HG03565 (cell line): ENCODE measurements around the gene ZCWPW1.
A peak's percentile ranks its signal among the peaks of the same experiment; 100 is the strongest.
"Not testable (repeated sequence)": the region's sequence is repeated elsewhere in the genome, so short reads cannot be mapped to it uniquely, and the experiment has no call there.

Experiments
- ATAC-seq: cut with Tn5 transposase; IDR thresholded peaks from one replicate; pipeline ENCODE4 v1.9.1; 2021; ENCODE audit warnings: mild to moderate bottlenecking, moderate library complexity; ENCODE audit not compliant: unreplicated experiment

Gene ZCWPW1

GRCh38 chr7:100380196-100380595 is 48.3 kb downstream of the ZCWPW1 start:
- no peak for ATAC-seq

DNA sequence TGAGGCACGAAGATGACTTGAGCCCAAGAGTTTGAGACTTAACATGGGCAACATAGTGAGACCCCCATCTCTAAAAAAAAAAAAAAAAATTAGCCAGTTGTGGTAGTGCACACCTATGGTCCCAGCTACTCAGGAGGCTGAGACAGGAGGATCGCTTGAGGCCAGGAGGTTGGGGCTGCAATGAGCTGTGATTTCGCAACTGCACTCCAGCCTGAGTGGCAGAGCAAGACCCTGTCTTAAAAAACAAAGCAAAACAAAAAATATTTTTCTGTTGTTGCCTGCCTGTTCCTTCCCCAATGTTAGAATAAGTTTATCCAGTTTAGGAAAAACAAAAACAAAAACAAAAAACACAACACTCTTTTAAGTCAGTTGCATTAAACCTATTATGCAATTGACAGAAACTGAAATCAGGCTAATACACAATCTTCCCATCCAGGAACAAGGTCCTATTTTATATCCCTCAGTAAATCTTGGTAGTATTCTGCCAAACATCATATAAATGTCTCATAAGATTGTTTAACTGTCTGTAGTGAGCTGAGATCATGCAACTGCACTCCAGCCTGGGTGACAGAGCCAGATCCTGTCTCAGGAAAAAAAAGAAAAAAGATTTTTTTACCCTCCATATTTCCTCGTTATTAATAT is 50.3 kb downstream of the ZCWPW1 start:
- ATAC-seq, result no peak

- no peak for ATAC-seq
Observed at GRCh38 chr7:100376066-100376465, 52.4 kb downstream of the ZCWPW1 start.

- no peak for ATAC-seq
Observed at GRCh38 chr7:100374601-100375000, 53.9 kb downstream of the ZCWPW1 start.

GRCh38 chr7:100373870-100374598 is 54.5 kb downstream of the ZCWPW1 start:
- not testable (repeated sequence) for ATAC-seq

GRCh38 chr7:100373261-100373831 is 55.2 kb downstream of the ZCWPW1 start, which contains the start of gene PILRA:
Gene PILRA (plus strand): TSS chr7:100373487. CDS start chr7:100373657, 170 bp downstream.
- ATAC-seq, result no peak

DNA sequence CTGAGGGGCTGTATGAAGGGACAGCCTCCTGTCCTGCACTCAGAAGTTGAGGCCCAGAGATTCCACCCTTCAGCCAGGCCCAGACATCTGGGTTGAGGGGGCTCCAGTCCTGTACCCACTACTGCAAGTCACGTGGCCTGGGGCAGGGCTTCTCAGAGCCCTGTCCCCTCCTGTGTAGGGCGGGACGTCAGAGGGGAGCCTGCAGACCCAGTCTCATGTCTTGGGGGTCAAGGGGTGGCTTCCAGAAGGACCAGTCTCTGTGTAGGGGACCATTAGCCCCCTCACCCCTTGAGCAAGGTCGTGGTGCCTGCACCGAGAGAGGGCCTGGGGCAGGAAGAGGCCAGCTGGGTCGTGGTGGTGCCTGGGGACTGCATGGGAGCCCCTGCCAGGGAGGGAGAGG is 55.8 kb downstream of the ZCWPW1 start:
- no peak for ATAC-seq

DNA sequence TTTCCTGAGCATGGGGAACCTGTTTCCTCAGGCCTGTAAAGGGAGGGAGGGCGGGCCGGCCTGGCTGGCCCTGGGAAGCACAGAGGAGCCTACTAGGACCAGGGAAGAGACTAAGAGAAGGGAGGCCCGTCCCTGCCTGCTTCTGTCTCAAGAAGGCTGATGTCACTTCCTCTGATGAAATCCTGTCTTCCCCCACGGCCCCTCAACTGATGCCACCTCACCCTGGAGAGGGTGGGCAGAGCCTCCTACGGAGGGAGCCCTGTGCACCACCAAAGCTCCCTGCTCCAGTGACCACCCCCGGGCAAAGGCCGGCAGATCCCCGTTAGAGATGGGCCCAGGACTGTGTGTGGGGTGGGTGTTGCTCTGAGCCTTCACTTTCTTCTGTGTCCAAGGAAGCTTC is 56.2 kb downstream of the ZCWPW1 start:
- ATAC-seq, result no peak

- no peak for ATAC-seq
Observed at GRCh38 chr7:100371561-100372171, 56.8 kb downstream of the ZCWPW1 start.

DNA sequence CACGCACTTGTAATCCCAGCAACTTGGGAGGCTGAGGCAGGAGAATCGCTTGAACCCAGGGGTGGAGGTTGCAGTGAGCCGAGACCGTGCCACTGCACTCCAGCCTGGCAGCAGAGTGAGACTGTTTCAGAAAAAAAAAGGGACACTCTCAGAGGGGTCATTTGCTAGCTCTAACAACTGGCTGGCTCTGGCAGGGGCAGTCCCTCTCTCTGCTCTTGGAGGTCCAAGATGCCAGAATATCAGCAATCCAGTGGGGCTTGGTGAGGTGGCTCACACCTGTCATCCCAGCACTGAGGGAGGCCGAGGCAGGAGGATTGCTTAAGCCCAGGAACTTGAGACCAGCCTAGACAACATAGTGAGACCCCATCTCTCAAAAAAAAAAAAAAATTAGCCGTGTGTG is 57.8 kb downstream of the ZCWPW1 start:
- ATAC-seq, result no peak

- ATAC-seq, result no peak
Observed at GRCh38 chr7:100370303-100370702, 58.2 kb downstream of the ZCWPW1 start.

DNA sequence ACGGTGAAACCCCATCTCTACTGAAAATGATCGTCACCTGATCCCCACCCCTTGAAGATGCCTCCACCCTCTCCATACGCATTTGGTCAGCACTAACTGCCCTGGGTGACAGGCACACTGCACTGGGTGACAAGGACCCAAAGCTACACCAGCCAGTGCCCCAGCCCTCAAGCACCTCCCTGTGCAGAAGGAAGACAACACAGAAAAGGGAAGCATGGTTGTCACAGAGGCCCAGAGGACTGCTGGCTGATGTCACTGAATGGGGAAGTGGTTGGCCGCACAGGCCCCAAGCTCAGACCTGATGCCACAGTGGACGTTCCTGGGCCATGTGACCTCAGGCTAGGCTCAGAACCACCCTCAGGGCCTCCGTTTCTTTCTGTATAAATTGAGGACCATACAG is 59.4 kb downstream of the ZCWPW1 start:
- ATAC-seq, result peak; percentile 40

DNA sequence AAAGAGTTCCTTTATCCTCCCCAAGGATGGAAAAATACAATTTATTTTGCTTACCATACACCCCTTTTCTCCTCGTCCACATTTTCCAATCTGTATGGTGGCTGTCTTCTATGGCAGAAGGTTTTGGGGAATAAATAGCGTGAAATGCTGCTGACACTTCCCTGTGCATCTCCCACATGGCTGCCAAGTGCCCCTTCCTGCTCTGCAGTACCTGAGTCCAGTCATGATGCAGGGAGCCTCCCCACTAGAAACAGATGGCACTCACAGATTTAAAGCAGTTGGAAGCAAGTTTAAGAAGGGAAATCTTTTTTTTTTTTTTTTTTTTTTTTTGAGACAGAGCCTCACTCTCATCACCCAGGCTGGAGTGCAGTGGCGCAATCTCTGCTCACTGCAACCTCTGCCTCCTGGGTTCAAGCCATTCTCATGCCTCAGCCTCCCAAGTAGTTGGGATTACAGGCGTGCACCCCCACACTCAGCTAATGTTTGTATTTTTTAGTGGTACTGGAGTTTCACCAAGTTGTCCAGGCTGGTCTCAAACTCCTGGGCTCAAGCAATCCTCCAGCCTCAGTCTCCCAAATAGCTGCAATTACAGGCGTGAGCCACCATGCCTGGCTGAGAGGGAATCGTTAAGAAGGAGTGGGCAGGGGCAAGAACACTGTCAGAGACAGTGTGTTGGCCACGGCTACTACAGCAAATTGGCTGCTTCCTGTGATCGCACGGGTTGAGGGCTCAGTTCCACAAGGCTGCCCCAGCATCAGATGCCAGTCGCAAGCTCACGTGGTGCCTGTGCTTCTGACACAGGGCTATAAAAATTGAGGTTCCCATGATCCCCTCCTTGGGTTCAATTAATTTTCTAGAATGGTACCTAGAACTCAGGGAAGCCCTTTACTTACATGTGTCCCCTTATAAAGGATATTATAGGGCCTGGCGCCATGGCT is 60.6 kb downstream of the ZCWPW1 start:
- no peak for ATAC-seq

DNA sequence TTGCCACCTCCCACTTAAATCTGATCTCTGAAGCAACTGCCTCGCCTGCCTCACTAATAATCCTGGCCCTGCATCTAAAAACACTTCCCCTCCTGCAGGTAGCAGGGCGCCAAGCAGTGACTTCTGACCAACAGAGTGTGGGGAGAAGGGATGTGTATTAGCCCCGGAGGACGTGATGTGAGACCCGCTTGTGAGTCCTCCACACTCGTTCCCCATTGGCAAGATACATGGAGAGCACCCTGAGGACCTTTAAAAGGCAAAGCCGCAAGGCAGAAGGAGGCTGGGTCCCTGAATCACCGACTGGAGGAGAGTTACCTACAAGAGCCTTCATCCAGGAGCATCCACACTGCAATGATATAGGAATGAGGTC is 61.3 kb downstream of the ZCWPW1 start:
- ATAC-seq, result no peak

DNA sequence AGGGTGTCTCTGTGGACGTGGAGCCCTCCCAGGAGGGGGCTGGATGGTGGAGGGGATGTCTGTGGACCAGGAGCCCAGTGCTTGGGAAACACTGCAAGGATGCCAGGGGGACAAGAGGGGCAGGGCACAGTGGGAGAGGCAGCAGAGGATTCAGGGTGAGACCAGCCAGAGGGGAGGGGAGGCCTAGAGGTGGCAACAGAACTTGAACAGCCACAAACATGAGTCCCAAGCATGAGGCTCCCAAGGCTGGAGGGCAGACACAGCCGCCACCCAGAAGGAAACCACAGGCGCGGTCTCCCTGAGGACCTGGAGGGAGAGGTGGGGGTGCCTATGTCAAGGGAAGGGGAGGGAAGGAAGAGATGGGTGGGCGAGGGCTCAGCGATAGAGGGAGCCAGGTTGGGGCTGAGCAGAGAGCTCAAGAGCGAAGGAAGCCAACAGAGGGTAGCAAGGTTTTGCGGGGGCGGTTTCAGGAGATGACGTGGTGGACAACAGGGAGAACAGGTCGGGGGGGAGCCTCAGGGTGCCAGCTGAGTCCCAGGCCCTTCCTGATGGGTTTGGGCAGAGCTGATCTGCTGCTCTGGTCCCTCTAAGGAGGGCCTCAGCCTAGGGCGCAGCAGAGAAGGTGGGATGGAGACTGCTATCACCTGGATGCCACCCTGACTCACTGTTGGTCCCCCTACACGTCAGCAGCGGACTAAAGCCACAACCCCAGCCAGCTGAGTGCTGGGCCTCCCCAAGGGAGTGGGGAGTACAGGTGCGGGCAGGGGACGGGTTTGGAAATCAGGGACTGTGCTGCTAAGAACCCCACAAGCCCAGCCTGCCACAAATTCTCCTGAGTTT is 61.9 kb downstream of the ZCWPW1 start:
- ATAC-seq, result no peak

DNA sequence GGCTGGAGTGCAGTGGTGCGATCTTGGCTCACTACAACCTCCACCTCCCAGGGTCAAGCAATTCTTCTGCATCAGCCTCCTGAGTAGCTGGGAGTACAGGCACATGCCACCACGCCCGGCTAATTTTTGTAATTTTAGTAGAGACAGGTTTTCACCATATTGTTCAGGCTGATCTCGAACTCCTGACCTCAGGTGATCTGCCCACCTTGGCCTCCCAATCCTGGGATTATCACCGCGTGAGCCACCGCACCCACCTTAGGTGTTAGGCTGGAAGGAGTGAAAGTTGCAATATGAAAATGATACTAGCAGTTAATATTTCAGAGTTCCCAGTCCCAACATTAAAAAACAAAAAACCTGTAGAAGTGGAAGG is 62.5 kb downstream of the ZCWPW1 start:
- ATAC-seq, result not testable (repeated sequence)

DNA sequence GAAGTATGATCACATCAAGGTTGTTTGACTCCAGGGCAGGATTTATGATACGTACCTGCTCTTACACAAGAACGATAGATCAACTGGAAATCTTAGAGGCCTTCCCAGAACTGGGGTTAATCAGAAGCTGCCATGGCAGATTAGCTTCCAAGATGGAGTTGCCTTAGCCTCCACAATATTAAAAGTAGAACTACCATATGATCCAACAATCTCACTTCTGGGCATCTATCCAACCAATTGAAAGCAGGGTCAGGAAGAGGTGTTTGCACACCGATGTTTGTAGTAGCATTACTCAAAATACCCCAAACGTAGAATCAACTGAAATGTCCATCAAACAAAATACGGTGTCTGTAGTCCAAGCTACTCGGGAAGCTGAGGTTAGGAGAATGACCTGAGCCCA is 64.0 kb downstream of the ZCWPW1 start:
- no peak for ATAC-seq

- not testable (repeated sequence) for ATAC-seq
Observed at GRCh38 chr7:100363797-100364196, 64.7 kb downstream of the ZCWPW1 start.

DNA sequence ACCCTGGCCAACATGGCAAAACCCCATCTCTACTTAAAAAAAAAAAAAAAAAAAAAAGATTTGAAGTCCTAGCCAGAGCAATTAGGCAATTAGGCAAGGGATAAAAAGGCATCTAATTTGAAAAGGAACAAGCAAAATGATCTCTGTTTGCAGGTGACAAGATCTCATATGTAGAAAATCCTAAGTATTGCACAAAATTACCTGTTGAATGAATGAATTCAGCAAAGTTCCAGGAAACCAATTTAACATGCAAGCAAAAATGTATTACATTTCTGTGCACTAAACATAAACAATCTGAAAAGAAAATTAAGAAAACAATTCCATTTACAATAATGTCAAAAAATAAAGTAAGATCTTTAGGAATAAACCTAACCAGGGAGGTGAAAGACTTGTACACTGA is 65.4 kb downstream of the ZCWPW1 start:
- no peak for ATAC-seq
